HCT116 (cell line): Measurements from ENCODE around the gene ZNF57.

ENCODE experiments used
- CTCF ChIP-seq, 3 experiments: fragments of 200-600 bp in 1 of 3; sonication (generic) in 1 of 3; IDR thresholded peaks in 2 of 3; conservative IDR thresholded peaks in 1 of 3; 2 replicates each; pipeline ENCODE4 v1.5.1; 2012 to 2017; ENCODE audit warnings: low read depth in 2 of 3, low read length in 2 of 3, antibody characterized with exemption in 1 of 3, borderline replicate concordance in 1 of 3, control low read depth in 1 of 3, mild to moderate bottlenecking in 1 of 3, mixed read lengths in 1 of 3, mixed run types in 1 of 3, moderate library complexity in 1 of 3; ENCODE audit not compliant: insufficient read depth in 1 of 3
- POLR2AphosphoS5 ChIP-seq: IDR thresholded peaks from 2 replicates; pipeline ENCODE4 v1.6.1; 2011; ENCODE audit warnings: mild to moderate bottlenecking, low read depth, low read length, moderate library complexity
- RAD21 ChIP-seq: IDR thresholded peaks from 2 replicates; pipeline ENCODE4 v1.6.1; 2012; ENCODE audit warnings: low read depth, mild to moderate bottlenecking
- REST ChIP-seq: IDR thresholded peaks from 2 replicates; pipeline ENCODE4 v1.6.1; 2012; ENCODE audit warnings: low read depth
- SIN3A ChIP-seq: IDR thresholded peaks from 2 replicates; pipeline ENCODE4 v1.6.1; 2012; ENCODE audit warnings: low read depth
- ZFX ChIP-seq: fragments of 450-650 bp; IDR thresholded peaks from 2 replicates; pipeline ENCODE4 v1.6.1; 2017
- ZNF274 ChIP-seq: fragments of 200-500 bp; sonication (Bioruptor generic); IDR thresholded peaks from 2 replicates; pipeline ENCODE4 v1.6.1; 2014; ENCODE audit warnings: mild to moderate bottlenecking, low read depth, low read length, inconsistent platforms

GRCh38 chr19:2856457-2857050, 44.2 kb upstream of the ZNF57 start:
- TF ChIP-seq ZFX (no peak), CTCF (IDR thresholded peaks at IDR 0.05 in 2 of 3, conservative IDR thresholded peaks at IDR 0.05 in 1 of 3; ENCODE audit: borderline replicate concordance in 1 of 3, insufficient read depth in 1 of 3, low read depth in 2 of 3, low read length in 2 of 3) (no peak), REST (no peak), RAD21 (no peak), ZNF274 (no peak), POLR2AphosphoS5 (no peak), SIN3A (no peak)
